HL-60/S4 treated with retinoic acid at 250 ng/mL for 4 days and 3 days (cell line): ENCODE data around the gene S100A13.
"Not testable (repeated sequence)": the region's sequence is repeated elsewhere in the genome, so short reads cannot be mapped to it uniquely, and the experiment has no call there.

ENCODE experiments used
- in situ Hi-C: fragments of 300-500 bp; cut with MboI; formaldehyde crosslinking; loops from 2 replicates; pipeline ENCODE4 v1.7.0; 2022; ENCODE audit warnings: low sequenced_read_pairs

S100A13 gene

DNA sequence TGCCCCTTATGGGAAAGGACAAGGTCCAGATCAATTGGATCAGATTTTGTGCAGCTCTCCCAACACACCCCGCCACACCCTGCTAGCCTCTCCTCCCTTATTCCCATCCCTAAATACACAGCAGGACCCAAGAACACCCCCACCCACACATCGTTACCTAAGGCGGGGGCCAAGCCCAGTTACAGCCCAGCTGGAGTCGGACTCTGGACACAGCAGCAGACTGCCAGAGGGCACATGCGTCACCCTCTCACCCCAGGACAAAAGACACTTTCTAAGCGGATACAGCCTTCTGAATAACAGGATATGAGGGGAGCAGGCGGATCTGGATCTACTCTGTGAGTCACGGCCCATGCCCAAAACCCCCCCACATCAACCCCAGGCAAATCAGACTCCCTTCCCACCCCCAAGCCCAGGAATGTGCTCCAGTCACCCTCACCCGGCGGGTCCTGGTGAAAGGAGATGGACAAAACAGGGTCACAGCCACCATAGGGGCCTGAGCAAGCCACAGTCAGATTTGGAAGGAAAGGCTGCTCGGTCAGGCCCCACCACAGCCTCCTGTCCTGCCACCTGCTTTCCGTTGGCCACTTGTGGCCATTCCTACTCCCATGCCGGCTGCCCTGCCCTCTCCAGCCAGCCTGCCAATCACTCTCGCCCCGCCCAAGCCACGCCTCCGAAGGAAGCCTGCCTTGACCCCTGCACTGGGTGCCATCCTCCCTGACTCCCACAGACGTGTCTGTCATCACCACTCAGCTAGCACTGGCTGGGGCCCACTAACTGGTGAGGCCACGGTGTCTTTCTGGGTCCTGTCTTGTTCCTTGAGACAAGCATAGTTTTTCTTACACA, 18.3 kb downstream of the S100A13 start:
- in situ Hi-C loops, result no loop called here

DNA sequence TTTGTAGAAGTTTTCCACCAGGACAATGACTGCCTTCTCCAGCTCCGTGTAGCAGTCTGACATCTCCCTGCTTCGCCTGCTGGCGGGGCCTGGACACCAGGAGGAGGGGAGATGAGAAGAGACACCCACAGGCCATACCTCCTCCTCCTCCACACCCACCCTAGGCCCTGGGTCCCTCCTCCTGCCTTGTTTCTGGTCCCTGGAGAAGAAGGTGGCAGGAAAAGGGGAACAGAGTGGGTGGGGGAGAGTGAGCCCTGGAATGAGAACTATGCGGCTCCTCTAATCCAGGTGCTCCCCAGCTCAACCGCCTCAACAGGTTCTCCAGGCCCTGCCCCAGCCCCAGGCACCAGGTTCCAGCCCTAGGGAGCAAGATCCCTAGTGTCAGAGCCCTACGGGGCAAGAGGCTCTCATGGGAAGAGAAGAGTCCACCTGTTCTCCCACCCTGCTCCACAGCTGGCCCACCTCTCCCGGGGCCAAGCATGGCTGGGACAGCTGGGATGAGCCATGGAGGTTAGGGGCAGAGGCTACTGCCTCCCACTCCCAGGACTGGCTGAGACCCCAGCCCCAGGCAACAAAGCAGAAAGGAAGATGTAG, 19.1 kb downstream of the S100A13 start:
- in situ Hi-C loops, result no loop called here

DNA sequence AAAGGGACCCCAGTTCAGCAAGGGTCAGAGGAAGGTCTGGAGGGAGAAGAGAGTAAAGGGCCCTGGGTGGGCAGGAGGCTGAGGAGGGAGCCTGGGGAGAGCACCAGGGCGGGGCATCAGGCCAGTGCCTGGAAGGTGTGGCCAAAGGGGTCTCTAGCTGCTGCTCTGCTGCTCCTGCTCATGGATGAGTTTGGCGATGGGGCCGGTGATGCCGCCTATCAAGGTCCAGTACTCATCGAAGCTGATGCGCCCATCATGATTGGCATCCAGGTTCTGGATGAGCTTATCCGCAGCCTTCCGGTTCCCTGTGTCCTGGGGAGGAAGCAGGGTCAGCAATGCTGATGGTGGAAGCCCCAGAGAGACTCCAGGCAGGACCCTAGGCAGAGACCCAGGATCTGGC, 19.9 kb downstream of the S100A13 start:
- in situ Hi-C loops, result no loop called here

DNA sequence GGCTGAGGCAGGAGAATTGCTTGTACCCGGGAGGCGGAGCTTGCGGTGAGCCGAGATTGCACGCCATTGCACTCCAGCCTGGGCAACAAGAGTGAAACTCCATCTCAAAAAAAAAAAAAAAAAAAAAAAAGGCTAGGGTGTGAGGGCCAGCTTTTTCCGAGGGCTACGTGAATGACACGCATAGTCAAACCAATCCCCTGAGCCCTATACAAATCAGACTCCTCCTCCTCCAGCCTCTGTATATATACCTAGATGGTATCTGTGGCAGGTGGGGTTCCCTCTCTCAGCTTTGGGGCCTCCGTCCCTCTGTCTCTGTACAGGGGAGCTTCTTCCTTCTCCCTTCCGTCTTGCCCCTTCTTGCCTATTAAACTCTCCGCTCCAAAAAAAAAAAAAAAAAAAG, 21.1 kb downstream of the S100A13 start:
- in situ Hi-C loops, result no loop called here

DNA sequence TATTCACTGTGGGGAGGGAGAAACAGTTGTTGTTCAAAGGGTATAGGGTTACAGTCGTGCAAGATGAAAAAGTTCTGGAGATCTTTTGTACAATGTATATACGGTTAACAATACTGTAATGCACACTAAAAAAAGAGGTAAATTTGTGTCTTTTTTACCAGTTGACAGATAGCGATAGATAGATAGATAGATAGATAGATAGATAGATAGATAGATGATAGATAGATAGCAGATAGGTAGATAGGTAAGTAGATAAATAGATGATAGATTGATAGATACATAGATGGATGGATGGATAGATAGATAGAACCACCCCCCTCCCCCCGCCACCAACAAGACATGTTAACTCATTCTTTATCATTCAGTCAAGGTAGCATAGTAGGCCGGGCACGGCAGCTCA, 24.6 kb downstream of the S100A13 start:
- in situ Hi-C loops, result no loop called here

DNA sequence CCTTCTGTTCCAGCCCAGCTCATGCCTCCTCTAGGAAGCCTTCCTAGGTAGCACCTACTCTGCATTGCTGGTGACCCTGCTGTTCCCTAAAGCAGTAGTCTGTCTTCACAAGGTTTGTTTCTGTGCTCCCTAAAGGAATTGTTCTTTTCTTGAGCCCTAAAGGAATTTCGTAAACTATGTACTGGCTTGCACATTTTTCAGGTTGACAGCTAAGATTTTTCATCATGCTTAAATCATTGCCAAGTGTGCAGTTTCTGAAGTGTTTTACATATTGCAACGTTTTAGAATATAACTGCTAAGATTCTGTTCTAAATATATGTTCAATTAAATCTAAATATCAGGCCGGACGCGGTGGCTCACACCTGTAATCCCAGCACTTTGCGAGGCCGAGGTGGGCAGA, 27.5 kb downstream of the S100A13 start:
- in situ Hi-C loops, result no loop called here

DNA sequence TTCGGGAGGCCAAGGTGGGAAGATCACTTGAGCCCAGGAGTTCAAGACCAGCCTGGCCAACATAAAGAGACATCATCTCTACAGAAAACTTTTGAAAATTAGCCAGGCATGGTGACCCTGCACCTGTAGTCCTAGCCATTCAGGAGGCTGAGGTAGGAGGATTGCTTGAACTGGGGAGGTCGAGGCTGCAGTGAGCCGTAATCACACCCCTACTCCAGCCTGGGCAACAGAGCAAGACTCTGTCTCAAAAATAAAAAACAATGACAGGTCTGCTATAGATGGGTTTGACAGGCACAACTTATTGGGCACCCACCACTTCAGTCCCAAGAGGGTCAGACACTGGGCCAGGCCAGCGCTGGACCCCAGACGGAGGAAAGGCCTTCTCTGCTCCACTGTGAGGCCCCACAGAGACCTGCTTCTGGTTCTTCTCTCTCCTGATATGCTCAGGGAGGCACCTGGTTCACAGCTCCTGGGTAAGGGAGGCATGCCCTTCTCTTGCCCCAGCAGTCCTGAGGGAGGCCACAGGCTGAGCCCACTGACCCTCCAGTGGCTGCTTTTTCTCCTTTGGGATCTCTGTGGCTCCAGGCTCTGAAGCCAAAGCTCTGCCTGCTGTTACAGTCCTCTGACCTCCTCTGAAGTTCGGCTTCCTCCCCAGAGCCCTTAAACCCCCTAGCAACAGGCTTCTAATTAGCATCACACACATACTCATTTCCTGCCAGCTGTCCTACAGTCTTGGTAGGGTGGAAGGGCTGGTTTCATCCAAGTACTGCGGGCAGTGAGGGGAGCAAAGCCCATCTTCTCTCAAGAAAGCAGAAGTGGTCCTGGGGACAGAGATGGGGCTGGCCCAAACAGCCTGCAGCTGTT, 28.8 kb downstream of the S100A13 start:
- in situ Hi-C loops, result no loop called here

DNA sequence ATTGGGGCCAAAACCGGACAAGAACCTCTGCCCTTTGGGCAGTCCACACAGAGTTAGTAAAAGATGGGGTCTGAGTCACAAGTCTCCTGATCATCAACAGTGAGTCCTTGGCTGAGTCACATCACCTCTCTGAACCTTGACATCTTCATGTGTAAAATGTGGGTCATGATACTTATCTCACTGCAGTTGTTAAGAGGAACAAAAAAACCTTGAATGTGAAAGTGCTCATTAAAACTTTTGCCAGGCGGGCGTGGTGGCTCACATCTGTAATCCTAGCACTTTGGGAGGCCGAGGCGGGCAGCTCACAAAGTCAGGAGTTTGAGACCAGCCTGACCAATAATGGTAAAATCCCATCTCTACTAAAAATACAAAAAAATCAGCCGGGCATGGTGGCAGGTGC, 30.1 kb downstream of the S100A13 start:
- in situ Hi-C loops, result no loop called here

DNA sequence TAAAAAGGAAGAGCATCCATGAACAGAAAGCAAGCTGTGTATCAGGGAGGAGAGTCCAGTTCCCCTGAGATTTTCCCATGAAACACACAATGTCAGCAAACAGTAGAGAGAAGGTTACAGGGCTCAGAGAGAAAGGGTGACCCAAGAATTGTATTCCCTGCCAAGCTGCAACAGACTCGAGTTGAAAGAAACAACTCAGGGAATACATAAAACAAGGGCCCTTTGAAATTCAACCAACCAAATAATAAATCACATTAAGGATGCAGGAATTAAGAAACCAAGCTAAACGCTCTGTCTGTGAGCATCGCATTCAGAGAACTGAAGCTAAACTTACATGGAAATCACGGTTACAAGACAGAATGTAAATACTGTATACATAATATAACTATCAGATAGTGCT, 34.6 kb downstream of the S100A13 start:
- in situ Hi-C loops, result no loop called here

DNA sequence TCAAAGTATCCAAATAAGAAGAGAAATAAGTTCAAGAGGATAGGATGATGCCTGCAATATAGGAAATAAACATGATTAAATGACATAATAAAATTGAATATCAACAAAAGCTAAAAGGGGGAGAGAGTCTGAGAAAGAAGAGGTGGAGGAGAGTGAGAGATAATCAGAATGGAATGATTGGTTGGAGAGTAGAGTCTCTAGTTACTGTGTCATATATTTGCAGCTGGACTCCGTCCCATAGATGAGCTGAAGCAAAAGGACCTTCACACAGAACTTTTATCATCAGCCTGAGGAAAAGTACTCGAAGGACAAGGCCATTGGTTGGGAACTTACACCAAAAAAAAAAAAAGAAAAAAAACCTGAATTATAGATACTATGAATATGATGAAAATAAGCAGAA, 38.8 kb downstream of the S100A13 start:
- in situ Hi-C loops, result no loop called here

DNA sequence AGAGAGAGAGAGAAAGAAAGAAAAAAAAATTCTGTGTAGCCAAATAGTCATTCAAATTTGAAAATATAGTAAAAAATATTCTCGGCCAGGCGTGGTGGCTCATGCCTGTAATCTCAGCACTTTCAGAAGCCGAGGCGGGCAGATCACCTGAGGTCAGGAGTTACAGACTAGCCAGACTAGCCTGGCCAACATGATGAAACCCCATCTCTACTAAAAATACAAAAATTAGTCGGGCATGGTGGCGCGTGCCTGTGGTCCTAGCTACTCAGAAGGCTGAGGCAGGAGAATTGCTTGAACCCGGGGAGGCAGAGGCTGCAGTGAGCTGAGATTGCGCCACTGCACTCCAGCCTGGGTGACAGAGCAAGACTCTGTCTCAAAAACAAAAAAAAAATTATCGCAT, 39.3 kb downstream of the S100A13 start:
- in situ Hi-C loops, result not testable (repeated sequence)

DNA sequence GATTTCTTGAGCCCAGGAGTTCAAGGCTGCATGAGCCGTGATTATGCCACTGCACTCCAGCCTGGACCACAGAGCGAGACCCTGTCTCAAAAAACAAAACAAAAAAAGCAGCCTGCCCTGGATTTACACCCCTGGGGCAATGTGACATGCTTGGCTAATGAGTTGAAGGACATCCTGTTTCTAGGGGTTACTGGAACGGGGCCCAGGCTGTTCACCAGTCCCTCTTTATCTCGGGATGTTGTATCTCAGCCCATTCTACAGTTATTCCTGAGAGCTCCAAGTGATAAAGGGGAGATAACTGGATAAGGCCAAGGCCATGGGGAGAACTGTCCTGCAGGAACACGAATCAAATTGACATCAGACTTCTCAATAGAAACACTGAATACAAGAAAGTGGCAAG, 40.0 kb downstream of the S100A13 start:
- in situ Hi-C loops, result no loop called here

DNA sequence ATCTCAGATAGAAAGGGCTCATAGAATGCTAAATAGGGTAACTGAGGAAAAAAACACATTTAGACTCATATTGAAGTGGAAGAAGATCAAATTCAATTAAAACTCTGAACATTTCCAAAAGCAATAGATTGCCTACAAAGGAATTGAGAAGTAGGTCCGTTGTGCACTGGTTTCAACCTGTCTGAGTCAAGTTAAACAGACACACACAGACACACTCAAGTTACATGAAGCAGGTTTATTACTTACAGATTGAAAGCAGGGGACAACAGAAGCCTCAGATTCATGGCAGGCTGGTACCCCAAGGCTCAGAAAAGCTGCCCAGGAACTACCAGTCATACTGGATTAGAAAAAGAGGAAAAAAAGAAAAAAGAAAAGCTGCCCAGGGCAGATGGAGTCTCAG, 41.0 kb downstream of the S100A13 start:
- in situ Hi-C loops, result no loop called here

DNA sequence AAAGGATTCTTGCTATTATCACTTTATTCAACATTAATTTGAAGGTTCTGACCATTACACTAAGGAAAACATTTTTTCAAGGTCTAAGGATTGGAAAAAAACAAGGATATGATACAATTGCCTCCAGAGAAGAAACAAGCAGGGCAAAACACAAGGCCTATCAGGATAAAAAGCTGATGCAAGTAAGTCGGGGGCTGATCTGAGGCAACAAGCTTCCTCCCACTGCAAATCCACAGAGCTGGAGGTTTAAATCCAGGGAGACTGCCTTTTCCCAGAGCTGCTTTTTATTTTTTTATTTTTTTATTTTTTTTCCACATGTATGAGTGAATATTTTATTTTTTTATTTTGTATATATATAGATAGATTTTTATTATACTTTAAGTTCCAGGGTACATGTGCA, 42.3 kb downstream of the S100A13 start:
- in situ Hi-C loops, result no loop called here

DNA sequence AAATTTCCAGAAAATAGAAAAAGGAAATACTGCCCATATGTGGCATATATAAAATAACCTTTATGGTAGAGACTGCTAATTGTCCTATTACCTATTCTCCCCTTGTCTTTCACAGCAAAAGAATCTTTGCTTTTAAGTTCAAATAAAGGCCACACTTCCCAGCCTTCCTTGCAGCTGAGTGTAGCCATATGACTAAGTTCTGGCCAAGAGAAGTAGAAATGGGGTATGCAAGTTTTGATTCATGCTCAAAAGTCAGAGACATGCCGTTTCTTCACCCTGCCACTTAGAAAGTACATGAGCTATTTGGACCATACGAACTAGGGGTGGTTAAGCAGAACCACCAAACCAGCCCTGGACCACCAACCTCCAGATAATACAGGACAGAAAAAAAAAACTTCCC, 43.3 kb downstream of the S100A13 start:
- in situ Hi-C loops, result no loop called here

DNA sequence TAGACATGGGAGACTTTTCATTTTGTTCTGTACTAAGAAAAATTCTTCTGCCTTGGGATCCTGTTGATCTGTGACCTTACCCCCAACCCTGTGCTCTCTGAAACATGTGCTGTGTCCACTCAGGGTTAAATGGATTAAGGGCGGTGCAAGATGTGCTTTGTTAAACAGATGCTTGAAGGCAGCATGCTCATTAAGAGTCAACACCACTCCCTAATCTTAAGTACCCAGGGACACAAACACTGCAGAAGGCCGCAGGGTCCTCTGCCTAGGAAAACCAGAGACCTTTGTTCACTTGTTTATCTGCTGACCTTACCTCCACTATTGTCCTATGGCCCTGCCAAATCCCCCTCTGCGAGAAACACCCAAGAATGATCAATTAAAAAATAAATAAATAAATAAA, 43.8 kb downstream of the S100A13 start:
- in situ Hi-C loops, result not testable (repeated sequence)

DNA sequence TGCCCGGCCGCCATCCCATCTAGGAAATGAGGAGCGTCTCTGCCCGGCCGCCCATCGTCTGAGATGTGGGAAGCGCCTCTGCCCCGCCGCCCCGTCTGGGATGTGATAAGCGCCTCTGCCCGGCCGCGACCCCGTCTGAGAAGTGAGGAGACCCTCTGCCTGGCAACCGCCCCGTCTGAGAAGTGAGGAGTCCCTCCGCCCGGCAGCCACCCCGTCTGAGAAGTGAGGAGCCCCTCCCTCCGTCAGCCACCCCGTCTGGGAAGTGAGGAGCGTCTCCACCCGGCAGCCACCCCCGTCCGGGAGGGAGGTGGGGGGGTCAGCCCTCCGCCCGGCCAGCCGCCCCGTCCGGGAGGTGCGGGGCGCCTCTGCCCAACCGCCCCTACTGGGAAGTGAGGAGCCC, 44.5 kb downstream of the S100A13 start:
- in situ Hi-C loops, result not testable (repeated sequence)

DNA sequence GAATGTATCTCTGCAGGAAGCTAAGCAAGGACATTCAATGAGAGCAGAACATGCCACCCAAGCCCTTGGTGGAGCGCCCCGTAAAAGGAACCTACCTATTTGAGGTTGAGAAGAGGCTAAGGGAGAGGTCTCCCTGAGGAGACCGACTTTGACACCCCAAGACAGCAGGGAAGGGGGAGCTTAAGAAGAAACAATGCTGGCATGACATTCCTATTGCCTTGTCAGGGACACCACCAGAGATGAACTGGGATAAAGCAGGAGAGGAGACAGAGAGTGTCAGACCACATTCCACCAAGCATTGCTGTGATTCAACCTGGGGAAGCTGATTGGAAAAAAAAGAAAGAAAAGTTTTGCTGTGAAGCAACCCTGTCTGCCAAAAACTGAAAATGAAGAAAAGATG, 48.4 kb downstream of the S100A13 start:
- in situ Hi-C loops, result no loop called here

DNA sequence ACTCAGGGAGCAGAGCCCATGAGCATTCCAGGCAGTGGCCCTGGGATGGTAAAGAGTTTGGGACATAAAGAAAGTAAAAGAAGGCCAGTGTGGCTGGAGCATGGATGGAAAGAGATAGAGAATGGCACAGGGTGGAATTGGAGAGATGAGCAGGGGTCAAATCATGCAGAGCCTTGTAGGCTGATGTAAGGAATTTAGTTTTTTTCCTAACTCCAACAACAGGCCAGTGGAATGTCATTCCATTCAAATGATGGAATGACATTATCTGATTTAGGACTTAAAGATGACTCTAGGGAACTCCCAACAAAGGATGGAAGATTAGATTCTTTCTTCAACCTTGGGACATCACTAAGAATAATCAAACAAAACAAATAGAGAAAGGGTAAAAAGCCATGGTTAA, 48.8 kb downstream of the S100A13 start:
- in situ Hi-C loops, result no loop called here

DNA sequence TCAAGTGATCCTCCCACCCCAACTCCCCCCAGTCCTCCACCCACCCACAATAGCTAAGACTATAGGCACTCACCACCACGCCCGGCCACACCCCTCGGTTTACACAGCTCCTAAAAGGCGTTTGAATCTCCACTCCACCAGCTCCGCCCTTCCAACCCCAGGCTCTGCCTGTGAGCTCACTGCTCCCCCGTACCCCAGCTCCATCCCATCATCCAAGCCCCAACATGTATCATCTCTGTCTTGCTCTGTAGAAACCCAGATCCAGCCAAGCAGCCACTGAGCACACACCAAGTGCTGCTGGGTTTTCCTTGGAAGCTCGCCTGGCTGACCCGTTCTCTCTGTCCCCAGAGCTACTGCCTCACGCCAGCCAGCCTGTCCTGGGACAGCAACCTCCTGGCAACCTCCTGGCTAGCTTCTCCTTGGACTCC, 49.7 kb downstream of the S100A13 start:
- in situ Hi-C loops, result no loop called here

DNA sequence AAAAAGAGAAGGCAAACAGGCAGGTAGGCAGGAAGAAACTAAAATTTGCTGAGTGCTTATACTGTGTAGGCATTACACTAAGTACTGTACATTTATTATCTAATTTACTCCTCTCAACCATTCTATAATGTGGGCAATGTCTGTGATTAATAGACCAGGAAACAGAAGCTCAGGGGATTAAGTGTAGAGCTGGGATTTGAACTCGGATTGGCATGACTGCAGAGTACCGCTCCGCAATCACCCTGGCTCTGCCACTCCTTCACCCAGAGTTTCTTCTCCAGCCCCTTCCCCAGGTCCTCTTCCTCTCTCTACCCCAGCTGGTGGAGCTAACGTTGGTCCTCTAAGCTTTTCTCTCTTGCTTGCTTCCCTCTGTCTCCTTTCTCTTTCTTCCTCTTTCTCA, 50.2 kb downstream of the S100A13 start:
- in situ Hi-C loops, result no loop called here

DNA sequence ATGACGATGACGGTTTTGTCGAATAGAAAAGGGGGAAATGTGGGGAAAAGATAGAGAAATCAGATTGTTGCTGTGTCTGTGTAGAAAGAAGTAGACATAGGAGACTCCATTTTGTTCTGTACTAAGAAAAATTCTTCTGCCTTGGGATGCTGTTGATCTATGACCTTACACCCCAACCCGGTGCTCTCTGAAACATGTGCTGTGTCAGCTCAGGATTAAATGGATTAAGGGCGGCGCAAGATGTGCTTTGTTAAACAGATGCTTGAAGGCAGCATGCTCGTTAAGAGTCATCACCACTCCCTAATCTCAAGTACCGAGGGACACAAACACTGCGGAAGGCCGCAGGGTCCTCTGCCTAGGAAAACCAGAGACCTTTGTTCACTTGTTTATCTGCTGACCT, 51.8 kb downstream of the S100A13 start:
- in situ Hi-C loops, result not testable (repeated sequence)
